Measurements from ENCODE around the gene COPZ2.

The COPZ2 gene

DNA sequence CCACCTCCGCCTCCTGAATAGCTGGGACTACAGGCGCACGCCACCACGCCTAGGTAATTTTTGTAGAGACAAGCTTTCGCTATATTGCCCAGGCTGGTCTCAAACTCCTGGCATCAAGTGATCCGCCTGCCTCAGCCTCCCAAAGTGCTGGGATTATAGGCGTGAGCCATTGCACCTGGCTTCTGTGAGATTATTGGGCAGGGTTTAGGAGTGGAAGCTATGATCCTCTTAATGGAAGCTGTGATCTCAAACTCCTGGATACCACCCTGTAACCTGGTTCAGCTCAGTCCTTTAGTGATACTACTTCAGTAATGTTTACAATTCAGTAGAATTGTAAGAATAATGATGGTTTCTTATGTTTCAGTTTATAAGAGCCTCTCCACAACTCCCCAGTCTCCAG, 24.7 kb upstream of the COPZ2 start:
- Histone ChIP-seq H3K79me2 (ENCODE audit: insufficient read depth, low read length) (no peaks in the 10 kb centered on the region), H3K9me2 (replicated peaks; ENCODE audit: insufficient read depth, low read length) (no peaks in the 10 kb centered on the region), H3K9ac (ENCODE audit: low read length) (no peak overlapping the region), H2AFZ (ENCODE audit: low read depth, low read length, severe bottlenecking) (no peak overlapping the region), H3F3A (ENCODE audit: insufficient read depth) (peaks cover 5% of the 10 kb centered on the region; the same call in 1 of the 2 replicates), H3K4me2 (ENCODE audit: low read depth, low read length, poor library complexity, severe bottlenecking) (no peak overlapping the region), H3K27me3 (ENCODE audit: low read length) (no peaks in the 10 kb centered on the region), H3K9me3 (ENCODE audit: insufficient read depth, low read length) (no peaks in the 10 kb centered on the region), H3K27ac (ENCODE audit: low read depth, low read length) (no peak overlapping the region), H4K20me1 (ENCODE audit: low read depth, low read length) (no peaks in the 10 kb centered on the region), H3K36me3 (ENCODE audit: low read length) (peaks cover 16% of the 10 kb centered on the region), H3K4me3 (ENCODE audit: insufficient read depth, low read length, poor library complexity, severe bottlenecking) (no peak overlapping the region)
- TF ChIP-seq CTCF (IDR thresholded peaks at IDR 0.05; ENCODE audit: insufficient read depth, low read length, poor library complexity, severe bottlenecking) = no peak
- TF ChIP-seq EZH2phosphoT487 (conservative IDR thresholded peaks at IDR 0.05; ENCODE audit: low read length) = no peak

GRCh38 chr17:48060249-48060648, 22.7 kb upstream of the COPZ2 start:
- Histone ChIP-seq H3F3A (ENCODE audit: insufficient read depth) (peaks cover 5% of the 10 kb centered on the region; the same call in 1 of the 2 replicates), H2AFZ (ENCODE audit: low read depth, low read length, severe bottlenecking) (no peak overlapping the region), H3K27ac (ENCODE audit: low read depth, low read length) (no peak overlapping the region)

DNA sequence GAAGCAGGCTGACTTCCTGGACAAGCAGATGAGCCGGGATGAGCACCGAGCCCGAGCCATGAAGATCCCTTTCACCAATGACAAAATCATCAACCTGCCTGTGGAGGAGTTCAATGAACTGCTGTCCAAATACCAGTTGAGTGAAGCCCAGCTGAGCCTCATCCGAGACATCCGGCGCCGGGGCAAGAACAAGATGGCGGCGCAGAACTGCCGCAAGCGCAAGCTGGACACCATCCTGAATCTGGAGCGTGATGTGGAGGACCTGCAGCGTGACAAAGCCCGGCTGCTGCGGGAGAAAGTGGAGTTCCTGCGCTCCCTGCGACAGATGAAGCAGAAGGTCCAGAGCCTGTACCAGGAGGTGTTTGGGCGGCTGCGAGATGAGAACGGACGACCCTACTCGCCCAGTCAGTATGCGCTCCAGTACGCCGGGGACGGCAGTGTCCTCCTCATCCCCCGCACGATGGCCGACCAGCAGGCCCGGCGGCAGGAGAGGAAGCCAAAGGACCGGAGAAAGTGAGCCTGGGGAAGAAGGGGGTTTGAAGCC, 21.6 kb upstream of the COPZ2 start:
- H3K9me2 ChIP-seq (replicated peaks; ENCODE audit: insufficient read depth, low read length) = no peaks in the 10 kb centered on the region
- no peak for TF ChIP-seq EZH2phosphoT487 (conservative IDR thresholded peaks at IDR 0.05; ENCODE audit: low read length)
- no peak for TF ChIP-seq CTCF (IDR thresholded peaks at IDR 0.05; ENCODE audit: insufficient read depth, low read length, poor library complexity, severe bottlenecking)
- peaks cover 11% of the 10 kb centered on the region; the same call in 1 of the 2 replicates for H3K36me3 ChIP-seq (ENCODE audit: low read length)

More at GRCh38 chr17:48060249-48060648, 22.7 kb upstream of the COPZ2 start:
- peaks cover 11% of the 10 kb centered on the region; the same call in 1 of the 2 replicates for H3K36me3 ChIP-seq (ENCODE audit: low read length)
- no peaks in the 10 kb centered on the region for H4K20me1 ChIP-seq (ENCODE audit: low read depth, low read length)
- H3K4me3 ChIP-seq (ENCODE audit: insufficient read depth, low read length, poor library complexity, severe bottlenecking) = no peak overlapping the region
- H3K4me2 ChIP-seq (ENCODE audit: low read depth, low read length, poor library complexity, severe bottlenecking) = no peak overlapping the region
- H3K9me2 ChIP-seq (replicated peaks; ENCODE audit: insufficient read depth, low read length) = no peaks in the 10 kb centered on the region
- H3K79me2 ChIP-seq (ENCODE audit: insufficient read depth, low read length) = peaks cover 12% of the 10 kb centered on the region; the same call in 1 of the 2 replicates
- H3K9me3 ChIP-seq (ENCODE audit: insufficient read depth, low read length) = no peaks in the 10 kb centered on the region
- H3K27me3 ChIP-seq (ENCODE audit: low read length) = no peaks in the 10 kb centered on the region
- TF ChIP-seq CTCF (IDR thresholded peaks at IDR 0.05; ENCODE audit: insufficient read depth, low read length, poor library complexity, severe bottlenecking) = no peak
- no peak for TF ChIP-seq EZH2phosphoT487 (conservative IDR thresholded peaks at IDR 0.05; ENCODE audit: low read length)
- no peak overlapping the region for H3K9ac ChIP-seq (ENCODE audit: low read length)

More for the DNA sequence above, 21.6 kb upstream of the COPZ2 start:
- H3K4me3 ChIP-seq (ENCODE audit: insufficient read depth, low read length, poor library complexity, severe bottlenecking) = no peak overlapping the region
- H3F3A ChIP-seq (ENCODE audit: insufficient read depth) = no peaks in the 10 kb centered on the region
- H3K9ac ChIP-seq (ENCODE audit: low read length) = no peak overlapping the region
- H3K27ac ChIP-seq (ENCODE audit: low read depth, low read length) = no peak overlapping the region
- no peaks in the 10 kb centered on the region for H3K27me3 ChIP-seq (ENCODE audit: low read length)
- H2AFZ ChIP-seq (ENCODE audit: low read depth, low read length, severe bottlenecking) = no peak overlapping the region
- H4K20me1 ChIP-seq (ENCODE audit: low read depth, low read length) = no peaks in the 10 kb centered on the region
- peaks cover 20% of the 10 kb centered on the region for H3K79me2 ChIP-seq (ENCODE audit: insufficient read depth, low read length)
- no peaks in the 10 kb centered on the region for H3K9me3 ChIP-seq (ENCODE audit: insufficient read depth, low read length)
- no peak overlapping the region for H3K4me2 ChIP-seq (ENCODE audit: low read depth, low read length, poor library complexity, severe bottlenecking)
